ENCODE results near the gene SOWAHA. TPM values are rescaled to one million over a fixed set of nuclear protein-coding genes. Genes with fewer than 3 reads are reported as not detected.

Gene SOWAHA
- total RNA-seq, 2 donors from 2014 or later: 0.63 to 0.68 TPM

DNA sequence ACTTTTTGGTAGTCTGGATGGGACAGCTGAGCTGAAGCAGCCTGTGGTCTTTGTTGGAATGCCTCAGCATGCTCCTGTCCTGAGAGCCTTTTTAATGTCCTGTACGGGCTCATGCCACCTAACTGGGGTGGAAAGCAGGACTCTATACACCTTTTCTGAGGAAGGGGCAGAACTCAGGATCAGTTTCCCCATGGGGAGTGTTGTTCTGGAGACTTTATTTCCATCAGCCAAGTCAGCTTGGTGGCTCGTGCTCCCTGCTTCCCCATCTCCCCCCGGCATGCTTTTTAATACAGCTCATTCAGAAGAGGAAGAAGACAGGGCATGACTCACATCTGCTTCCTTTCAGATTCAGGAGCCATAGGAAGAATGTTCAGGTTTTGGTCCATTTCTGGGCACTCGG is 31.0 kb upstream of the SOWAHA start:
- peak overlapping the region in 1 of 2 donors; percentile 28 for H3K27ac ChIP-seq
- H3K4me3 ChIP-seq: no peak overlapping the region
- H3K9me3 ChIP-seq: no peaks in the 10 kb centered on the region
- ATAC-seq (ENCODE audit: insufficient number of reproducible peaks, low FRiP score, low read depth) (no peak), DNase-seq (ENCODE audit: low spot score) (no peak)
- TF ChIP-seq, protein P1, sequence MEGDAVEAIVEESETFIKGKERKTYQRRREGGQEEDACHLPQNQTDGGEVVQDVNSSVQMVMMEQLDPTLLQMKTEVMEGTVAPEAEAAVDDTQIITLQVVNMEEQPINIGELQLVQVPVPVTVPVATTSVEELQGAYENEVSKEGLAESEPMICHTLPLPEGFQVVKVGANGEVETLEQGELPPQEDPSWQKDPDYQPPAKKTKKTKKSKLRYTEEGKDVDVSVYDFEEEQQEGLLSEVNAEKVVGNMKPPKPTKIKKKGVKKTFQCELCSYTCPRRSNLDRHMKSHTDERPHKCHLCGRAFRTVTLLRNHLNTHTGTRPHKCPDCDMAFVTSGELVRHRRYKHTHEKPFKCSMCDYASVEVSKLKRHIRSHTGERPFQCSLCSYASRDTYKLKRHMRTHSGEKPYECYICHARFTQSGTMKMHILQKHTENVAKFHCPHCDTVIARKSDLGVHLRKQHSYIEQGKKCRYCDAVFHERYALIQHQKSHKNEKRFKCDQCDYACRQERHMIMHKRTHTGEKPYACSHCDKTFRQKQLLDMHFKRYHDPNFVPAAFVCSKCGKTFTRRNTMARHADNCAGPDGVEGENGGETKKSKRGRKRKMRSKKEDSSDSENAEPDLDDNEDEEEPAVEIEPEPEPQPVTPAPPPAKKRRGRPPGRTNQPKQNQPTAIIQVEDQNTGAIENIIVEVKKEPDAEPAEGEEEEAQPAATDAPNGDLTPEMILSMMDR (IDR thresholded peaks at IDR 0.05): no peak
- peaks cover 18 to 56% of the 10 kb centered on the region in 2 donors for H3K4me1 ChIP-seq (ENCODE audit: control insufficient read depth in 1 of 2, low read depth in 2 of 2)
- no peaks in the 10 kb centered on the region for H3K27me3 ChIP-seq (replicated peaks; ENCODE audit: insufficient read depth)
- H3K36me3 ChIP-seq: no peaks in the 10 kb centered on the region

DNA sequence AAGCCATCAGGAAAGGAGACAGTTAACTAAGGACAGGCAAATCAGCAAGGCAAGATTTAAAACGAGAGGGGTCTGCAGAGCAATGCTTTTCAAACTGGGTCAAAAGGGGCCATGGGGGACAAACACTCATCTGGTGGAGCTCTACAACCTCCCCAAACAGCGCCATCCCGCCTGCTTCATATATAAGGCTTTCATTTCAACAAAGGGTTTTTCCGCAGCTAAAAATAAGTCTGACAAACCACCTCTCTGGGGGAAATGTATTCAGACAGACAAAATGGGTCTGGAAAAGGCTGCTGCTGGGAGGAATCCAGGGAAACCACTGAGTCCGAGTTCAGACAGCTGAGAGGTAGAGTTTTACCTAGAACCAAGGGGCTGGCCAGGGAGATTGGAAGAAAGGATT is 27.7 kb upstream of the SOWAHA start:
- Histone ChIP-seq H3K36me3 (no peaks in the 10 kb centered on the region), H3K4me1 (ENCODE audit: control insufficient read depth in 1 of 2, low read depth in 2 of 2) (peaks cover 11 to 45% of the 10 kb centered on the region in 2 donors), H3K27me3 (replicated peaks; ENCODE audit: insufficient read depth) (no peaks in the 10 kb centered on the region), H3K27ac (peak overlapping the region in 1 of 2 donors; percentile 24), H3K4me3 (peak overlapping the region; percentile 43), H3K9me3 (no peaks in the 10 kb centered on the region)
- no peak for ATAC-seq (ENCODE audit: insufficient number of reproducible peaks, low FRiP score, low read depth)
- no peak for DNase-seq (ENCODE audit: low spot score)
- TF ChIP-seq, protein P1 (IDR thresholded peaks at IDR 0.05): no peak

- Histone ChIP-seq H3K4me3 (peak overlapping the region; percentile 43), H3K27me3 (replicated peaks; ENCODE audit: insufficient read depth) (no peaks in the 10 kb centered on the region), H3K27ac (peak overlapping the region in 1 of 2 donors; percentile 24), H3K9me3 (no peaks in the 10 kb centered on the region), H3K4me1 (ENCODE audit: control insufficient read depth in 1 of 2, low read depth in 2 of 2) (peaks cover 11 to 45% of the 10 kb centered on the region in 2 donors), H3K36me3 (no peaks in the 10 kb centered on the region)
- TF ChIP-seq, protein P1 (IDR thresholded peaks at IDR 0.05): no peak
- DNase-seq (ENCODE audit: low spot score) (no peak), ATAC-seq (ENCODE audit: insufficient number of reproducible peaks, low FRiP score, low read depth) (no peak)
Observed at GRCh38 chr5:132785864-132786263, 27.2 kb upstream of the SOWAHA start.

DNA sequence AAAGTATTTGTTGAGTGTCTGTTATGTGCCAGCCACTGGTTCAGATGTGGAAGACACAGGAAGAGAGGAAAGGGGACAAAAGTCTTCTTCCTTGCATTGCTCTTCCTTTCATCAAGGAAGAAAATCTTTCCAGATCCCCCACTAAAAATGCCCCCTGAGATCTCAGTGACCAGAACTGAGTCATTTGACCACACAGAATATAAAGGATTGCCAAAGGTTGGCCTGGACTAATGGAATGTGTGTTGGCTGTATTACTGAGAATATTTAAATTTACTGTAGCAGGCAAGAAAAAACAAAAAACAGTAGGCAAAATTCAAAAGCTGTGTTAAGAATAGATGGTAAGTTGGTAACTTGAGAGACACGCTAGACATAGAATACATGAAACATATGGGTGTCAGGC is 26.0 kb upstream of the SOWAHA start:
- ATAC-seq (ENCODE audit: insufficient number of reproducible peaks, low FRiP score, low read depth): no peak
- Histone ChIP-seq H3K4me3 (no peak overlapping the region), H3K36me3 (no peaks in the 10 kb centered on the region), H3K27ac (no peak overlapping the region), H3K4me1 (ENCODE audit: control insufficient read depth in 1 of 2, low read depth in 2 of 2) (peaks cover 11 to 41% of the 10 kb centered on the region in 2 donors), H3K27me3 (replicated peaks; ENCODE audit: insufficient read depth) (no peaks in the 10 kb centered on the region), H3K9me3 (no peaks in the 10 kb centered on the region)
- no peak for DNase-seq (ENCODE audit: low spot score)
- TF ChIP-seq, protein P1 (IDR thresholded peaks at IDR 0.05): no peak

DNA sequence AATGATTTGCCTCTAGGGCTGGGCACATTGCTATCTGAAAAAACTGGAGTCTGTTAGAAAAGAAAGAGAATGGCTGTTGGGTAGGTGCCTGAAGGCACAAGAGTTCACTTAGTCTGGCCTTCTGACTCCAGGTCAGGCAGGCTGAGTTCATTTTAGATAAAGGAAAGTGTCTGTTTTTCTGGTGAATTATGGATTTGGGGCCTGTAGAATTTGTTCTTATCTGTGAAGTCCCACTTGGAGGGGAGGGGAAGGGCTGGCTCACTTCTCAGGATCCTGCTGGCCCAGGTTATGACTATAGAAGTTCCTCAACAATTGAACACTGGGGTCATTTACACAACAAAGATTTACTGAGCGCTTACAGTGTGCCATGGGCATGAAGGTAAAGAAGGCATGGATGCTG is 24.6 kb upstream of the SOWAHA start:
- Histone ChIP-seq H3K27ac (no peak overlapping the region), H3K27me3 (replicated peaks; ENCODE audit: insufficient read depth) (no peaks in the 10 kb centered on the region), H3K36me3 (no peaks in the 10 kb centered on the region), H3K4me3 (no peak overlapping the region), H3K9me3 (no peaks in the 10 kb centered on the region), H3K4me1 (ENCODE audit: control insufficient read depth in 1 of 2, low read depth in 2 of 2) (peaks cover 11 to 29% of the 10 kb centered on the region in 2 donors)
- no peak for DNase-seq (ENCODE audit: low spot score)
- ATAC-seq (ENCODE audit: insufficient number of reproducible peaks, low FRiP score, low read depth): no peak
- TF ChIP-seq, protein P1 (IDR thresholded peaks at IDR 0.05): no peak

All from thoracic aorta (tissue), 2 donors.